ENCODE results near the gene RAB11A. TPM values are rescaled to one million over a fixed set of nuclear protein-coding genes. Genes with fewer than 3 reads are reported as not detected.
A peak's percentile ranks its signal among the peaks of the same experiment; 100 is the strongest.

The RAB11A gene
- total RNA-seq, 3 donors from 2014 or later (not counting 1 experiment from before 2014, with no cell fraction given): 84.7 to 97.1 (median 87.5) TPM

- Histone ChIP-seq H3K4me1 (ENCODE audit: control insufficient read depth, insufficient read depth, low read length) (peaks cover 18% of the 10 kb centered on the region), H3K36me3 (ENCODE audit: control insufficient read depth, insufficient read depth, low read length) (no peaks in the 10 kb centered on the region), H3K4me3 (ENCODE audit: low read length) (no peak overlapping the region), H3K27ac (ENCODE audit: low read length) (no peak overlapping the region), H3K27me3 (ENCODE audit: control insufficient read depth, insufficient read depth, low read length) (no peaks in the 10 kb centered on the region), H3K9me3 (ENCODE audit: control insufficient read depth, insufficient read depth, low read length) (no peaks in the 10 kb centered on the region)
- Mint-ChIP-seq H3K27ac (no peak overlapping the region), H3K27me3 (ENCODE audit: low read depth in 2 of 2) (no peaks in the 10 kb centered on the region), H3K4me1 (peaks cover 0 to 12% of the 10 kb centered on the region in 2 donors), H3K36me3 (no peaks in the 10 kb centered on the region), H3K9me3 (no peaks in the 10 kb centered on the region), H3K4me3 (no peak overlapping the region)
- intact Hi-C loops (cut with micrococcal nuclease): no loop called here
- 85% methylated on average over 8 of the region's 8 CpGs for WGBS (ENCODE audit: insufficient coverage)
- TF ChIP-seq CTCF (IDR thresholded peaks at IDR 0.05): no peak
- DNase-seq: no peak
- no peak for ATAC-seq
Measured at GRCh38 chr15:65914981-65915925, 46.0 kb downstream of the RAB11A start.

GRCh38 chr15:65916041-65916663, 46.9 kb downstream of the RAB11A start:
- intact Hi-C loops (cut with micrococcal nuclease): no loop called here
- H3K4me1 Mint-ChIP-seq: peaks cover 0 to 12% of the 10 kb centered on the region in 2 donors

GRCh38 chr15:65916664-65917406, 47.5 kb downstream of the RAB11A start:
- WGBS (ENCODE audit: insufficient coverage): 76% methylated on average over 16 of the region's 16 CpGs
- Histone ChIP-seq H3K4me3 (ENCODE audit: low read length) (no peak overlapping the region), H3K27ac (ENCODE audit: low read length) (no peak overlapping the region), H3K4me1 (ENCODE audit: control insufficient read depth, insufficient read depth, low read length) (peaks cover 18% of the 10 kb centered on the region), H3K27me3 (ENCODE audit: control insufficient read depth, insufficient read depth, low read length) (no peaks in the 10 kb centered on the region), H3K36me3 (ENCODE audit: control insufficient read depth, insufficient read depth, low read length) (no peaks in the 10 kb centered on the region), H3K9me3 (ENCODE audit: control insufficient read depth, insufficient read depth, low read length) (no peaks in the 10 kb centered on the region)
- peak in 1 of 2 donors; percentile 63 for DNase-seq
- no peak overlapping the region for H3K4me3 Mint-ChIP-seq
- TF ChIP-seq CTCF (IDR thresholded peaks at IDR 0.05): no peak
- H3K9me3 Mint-ChIP-seq: no peaks in the 10 kb centered on the region
- peaks cover 0 to 12% of the 10 kb centered on the region in 2 donors for H3K4me1 Mint-ChIP-seq
- peak overlapping the region in 1 of 2 donors; percentile 75 for H3K27ac Mint-ChIP-seq
- no peaks in the 10 kb centered on the region for H3K27me3 Mint-ChIP-seq (ENCODE audit: low read depth in 2 of 2)
- no peaks in the 10 kb centered on the region for H3K36me3 Mint-ChIP-seq
- intact Hi-C loops (cut with micrococcal nuclease): no loop called here
- peak; percentile 66 to 87 (median 82) for ATAC-seq

More at GRCh38 chr15:65916041-65916663, 46.9 kb downstream of the RAB11A start:
- Histone ChIP-seq H3K4me3 (ENCODE audit: low read length) (no peak overlapping the region), H3K36me3 (ENCODE audit: control insufficient read depth, insufficient read depth, low read length) (no peaks in the 10 kb centered on the region), H3K9me3 (ENCODE audit: control insufficient read depth, insufficient read depth, low read length) (no peaks in the 10 kb centered on the region), H3K27ac (ENCODE audit: low read length) (no peak overlapping the region), H3K4me1 (ENCODE audit: control insufficient read depth, insufficient read depth, low read length) (peaks cover 18% of the 10 kb centered on the region), H3K27me3 (ENCODE audit: control insufficient read depth, insufficient read depth, low read length) (no peaks in the 10 kb centered on the region)
- Mint-ChIP-seq H3K27ac (peak overlapping the region in 1 of 2 donors; percentile 75), H3K4me3 (no peak overlapping the region), H3K27me3 (ENCODE audit: low read depth in 2 of 2) (no peaks in the 10 kb centered on the region), H3K9me3 (no peaks in the 10 kb centered on the region), H3K36me3 (no peaks in the 10 kb centered on the region)
- DNase-seq (no peak), ATAC-seq (no peak)
- 80% methylated on average over 7 of the region's 7 CpGs for WGBS (ENCODE audit: insufficient coverage)
- TF ChIP-seq CTCF (IDR thresholded peaks at IDR 0.05): no peak
